Natural killer cell (primary cell): ENCODE data around the gene CPNE6. TPM values are rescaled to one million over a fixed set of nuclear protein-coding genes. Genes with fewer than 3 reads are reported as not detected.

Experiments
- ATAC-seq, 3 donors: fragments of 150-1000 bp in 2 of 3; fragments of 200-7000 bp in 1 of 3; cut with Tn5 transposase; 1 replicate in 1 of 3; 2 replicates in 2 of 3; pipeline ENCODE4 v1.10.0; 2021; ENCODE audit warnings: mild to moderate bottlenecking in 2 of 3, moderate library complexity in 2 of 3
- DNase-seq, 2 donors: peaks; one replicate each; pipeline versions ENCODE4 v3.0.0 to v3.0.0-alpha.2; 2013 to 2021; ENCODE audit warnings: mixed read lengths in 1 of 2
- H3K27ac ChIP-seq: one replicate; pipeline ENCODE4 v1.5.1; 2013; ENCODE audit warnings: mild to moderate bottlenecking, low read length
- H3K27me3 ChIP-seq: one replicate; pipeline ENCODE4 v1.6.1; 2013; ENCODE audit warnings: low read length; ENCODE audit not compliant: control insufficient read depth, insufficient read depth
- H3K36me3 ChIP-seq: one replicate; pipeline ENCODE4 v1.6.1; 2013; ENCODE audit warnings: low read length; ENCODE audit not compliant: control insufficient read depth, insufficient read depth
- H3K4me1 ChIP-seq: one replicate; pipeline ENCODE4 v1.6.1; 2013; ENCODE audit warnings: low read length; ENCODE audit not compliant: control insufficient read depth, insufficient read depth
- H3K4me3 ChIP-seq: one replicate; pipeline ENCODE4 v1.5.1; 2013; ENCODE audit warnings: low read length
- H3K9me3 ChIP-seq: one replicate; pipeline ENCODE4 v1.6.1; 2013; ENCODE audit warnings: low read length; ENCODE audit not compliant: control insufficient read depth, insufficient read depth
- H3K27ac Mint-ChIP-seq, 2 donors: one replicate each; pipeline ENCODE4 v1.8.0; 2022; ENCODE audit warnings: mild to moderate bottlenecking in 2 of 2, mixed read lengths in 2 of 2, moderate library complexity in 1 of 2
- H3K27me3 Mint-ChIP-seq, 2 donors: one replicate each; pipeline ENCODE4 v1.8.0; 2022; ENCODE audit warnings: low read depth in 2 of 2, mixed read lengths in 2 of 2
- H3K36me3 Mint-ChIP-seq: one replicate; pipeline ENCODE4 v1.8.0; 2022; ENCODE audit warnings: mixed read lengths
- H3K4me1 Mint-ChIP-seq, 2 donors: one replicate each; pipeline ENCODE4 v1.8.0; 2022; ENCODE audit warnings: mixed read lengths in 2 of 2
- H3K4me3 Mint-ChIP-seq: one replicate; pipeline ENCODE4 v1.8.0; 2022; ENCODE audit warnings: mild to moderate bottlenecking, moderate library complexity, mixed read lengths
- H3K9me3 Mint-ChIP-seq, 2 donors: one replicate each; pipeline ENCODE4 v1.8.0; 2022; ENCODE audit warnings: mixed read lengths in 2 of 2
- WGBS: methylation state at CpG from one replicate; pipeline ENCODE4 v1.1.7; 2013; ENCODE audit warnings: missing lambda C conversion rate; ENCODE audit not compliant: insufficient coverage; 5-methylcytosine and 5-hydroxymethylcytosine counted together
- intact Hi-C: fragments of 100-400 bp; cut with micrococcal nuclease; formaldehyde crosslinking; loops from one replicate; pipeline ENCODE4 v1.14.2; 2022
- total RNA-seq, 4 donors: library from RNA; stranded (reverse); fragments of 120-200 nt in 1 of 4; gene quantifications; one replicate each; pipeline versions ENCODE4 v1.2.3 to v1.2.4, GENCODE V29; 2013 to 2022
- TF ChIP-seq, protein P1 (sequence below): fragments of 200-600 bp; IDR thresholded peaks from one replicate; pipeline ENCODE4 v1.8.0; 2022; ENCODE audit warnings: antibody characterized with exemption

CPNE6 gene
- total RNA-seq, 3 donors from 2014 or later (not counting 1 experiment from before 2014, with no cell fraction given) = not detected

DNA sequence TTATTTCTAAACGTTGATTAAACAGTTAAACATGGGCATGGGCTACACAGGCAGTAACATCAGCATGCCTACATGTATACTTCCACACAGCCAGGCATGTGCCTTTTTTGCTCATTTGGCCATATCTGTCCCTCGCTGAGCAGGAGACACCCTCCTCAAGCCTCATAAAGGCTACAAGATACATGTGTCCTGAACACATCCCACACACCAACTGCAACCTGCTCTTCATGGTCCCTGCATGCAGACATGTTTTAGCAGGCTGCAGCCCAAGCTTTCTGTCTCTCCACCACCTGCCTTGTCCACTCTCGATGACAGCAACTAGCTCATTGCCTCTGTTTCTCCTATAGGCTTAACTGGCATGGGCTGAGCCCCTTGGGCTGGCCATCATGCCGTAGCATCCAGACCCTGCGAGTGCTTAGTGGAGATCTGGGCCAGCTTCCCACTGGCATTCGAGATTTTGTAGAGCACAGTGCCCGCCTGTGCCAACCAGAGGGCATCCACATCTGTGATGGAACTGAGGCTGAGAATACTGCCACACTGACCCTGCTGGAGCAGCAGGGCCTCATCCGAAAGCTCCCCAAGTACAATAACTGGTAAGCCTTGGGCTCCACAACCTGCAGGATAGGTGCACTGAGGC is 25.3 kb downstream of the CPNE6 start:
- TF ChIP-seq, protein P1, sequence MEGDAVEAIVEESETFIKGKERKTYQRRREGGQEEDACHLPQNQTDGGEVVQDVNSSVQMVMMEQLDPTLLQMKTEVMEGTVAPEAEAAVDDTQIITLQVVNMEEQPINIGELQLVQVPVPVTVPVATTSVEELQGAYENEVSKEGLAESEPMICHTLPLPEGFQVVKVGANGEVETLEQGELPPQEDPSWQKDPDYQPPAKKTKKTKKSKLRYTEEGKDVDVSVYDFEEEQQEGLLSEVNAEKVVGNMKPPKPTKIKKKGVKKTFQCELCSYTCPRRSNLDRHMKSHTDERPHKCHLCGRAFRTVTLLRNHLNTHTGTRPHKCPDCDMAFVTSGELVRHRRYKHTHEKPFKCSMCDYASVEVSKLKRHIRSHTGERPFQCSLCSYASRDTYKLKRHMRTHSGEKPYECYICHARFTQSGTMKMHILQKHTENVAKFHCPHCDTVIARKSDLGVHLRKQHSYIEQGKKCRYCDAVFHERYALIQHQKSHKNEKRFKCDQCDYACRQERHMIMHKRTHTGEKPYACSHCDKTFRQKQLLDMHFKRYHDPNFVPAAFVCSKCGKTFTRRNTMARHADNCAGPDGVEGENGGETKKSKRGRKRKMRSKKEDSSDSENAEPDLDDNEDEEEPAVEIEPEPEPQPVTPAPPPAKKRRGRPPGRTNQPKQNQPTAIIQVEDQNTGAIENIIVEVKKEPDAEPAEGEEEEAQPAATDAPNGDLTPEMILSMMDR = no peak
- no peak for DNase-seq
- Mint-ChIP-seq H3K9me3 (no peaks in the 10 kb centered on the region), H3K4me1 (peaks cover 20 to 33% of the 10 kb centered on the region in 2 donors), H3K36me3 (no peaks in the 10 kb centered on the region), H3K27ac (peak overlapping the region in 1 of 2 donors; percentile 56), H3K4me3 (peak overlapping the region; percentile 22), H3K27me3 (no peaks in the 10 kb centered on the region)
- Histone ChIP-seq H3K9me3 (no peaks in the 10 kb centered on the region), H3K4me3 (no peak overlapping the region), H3K27me3 (no peaks in the 10 kb centered on the region), H3K27ac (no peak overlapping the region), H3K36me3 (peaks cover 10% of the 10 kb centered on the region), H3K4me1 (peaks cover 22% of the 10 kb centered on the region)
- intact Hi-C loops = no loop called here
- ATAC-seq = no peak
- WGBS = 97% methylated on average over 8 of the region's 8 CpGs

DNA sequence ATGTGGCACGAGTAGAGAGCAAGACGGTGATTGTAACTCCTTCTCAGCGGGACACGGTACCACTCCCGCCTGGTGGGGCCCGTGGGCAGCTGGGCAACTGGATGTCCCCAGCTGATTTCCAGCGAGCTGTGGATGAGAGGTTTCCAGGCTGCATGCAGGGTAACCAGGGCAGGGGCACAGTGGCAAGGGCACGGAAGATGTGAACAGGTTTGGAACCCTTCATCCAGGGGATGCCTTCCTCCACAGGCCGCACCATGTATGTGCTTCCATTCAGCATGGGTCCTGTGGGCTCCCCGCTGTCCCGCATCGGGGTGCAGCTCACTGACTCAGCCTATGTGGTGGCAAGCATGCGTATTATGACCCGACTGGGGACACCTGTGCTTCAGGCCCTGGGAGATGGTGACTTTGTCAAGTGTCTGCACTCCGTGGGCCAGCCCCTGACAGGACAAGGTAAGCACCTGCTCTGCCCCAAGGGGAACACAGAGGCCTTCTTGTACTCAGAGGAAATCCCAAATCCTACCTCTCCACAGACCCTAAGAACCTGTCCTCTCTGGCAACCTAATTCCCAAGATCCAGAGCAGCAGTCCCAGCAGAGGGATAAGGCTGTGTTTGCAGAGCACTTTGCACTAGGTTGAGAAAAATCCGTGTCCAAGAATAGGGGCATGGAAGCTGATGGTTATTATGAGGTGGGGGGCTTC is 27.0 kb downstream of the CPNE6 start:
- no peak overlapping the region for H3K4me3 ChIP-seq
- no peaks in the 10 kb centered on the region for H3K36me3 Mint-ChIP-seq
- H3K27me3 Mint-ChIP-seq = no peaks in the 10 kb centered on the region
- intact Hi-C loops = no loop called here
- H3K9me3 ChIP-seq = no peaks in the 10 kb centered on the region
- H3K9me3 Mint-ChIP-seq = no peaks in the 10 kb centered on the region
- WGBS = 96% methylated on average over 16 of the region's 16 CpGs
- H3K4me3 Mint-ChIP-seq = no peak overlapping the region
- no peaks in the 10 kb centered on the region for H3K27me3 ChIP-seq
- ATAC-seq (no peak), DNase-seq (no peak)
- H3K27ac Mint-ChIP-seq = no peak overlapping the region
- H3K4me1 ChIP-seq = peaks cover 20% of the 10 kb centered on the region
- H3K4me1 Mint-ChIP-seq = peaks cover 17 to 27% of the 10 kb centered on the region in 2 donors
- TF ChIP-seq, protein P1 = no peak
- peaks cover 13% of the 10 kb centered on the region for H3K36me3 ChIP-seq
- no peak overlapping the region for H3K27ac ChIP-seq

DNA sequence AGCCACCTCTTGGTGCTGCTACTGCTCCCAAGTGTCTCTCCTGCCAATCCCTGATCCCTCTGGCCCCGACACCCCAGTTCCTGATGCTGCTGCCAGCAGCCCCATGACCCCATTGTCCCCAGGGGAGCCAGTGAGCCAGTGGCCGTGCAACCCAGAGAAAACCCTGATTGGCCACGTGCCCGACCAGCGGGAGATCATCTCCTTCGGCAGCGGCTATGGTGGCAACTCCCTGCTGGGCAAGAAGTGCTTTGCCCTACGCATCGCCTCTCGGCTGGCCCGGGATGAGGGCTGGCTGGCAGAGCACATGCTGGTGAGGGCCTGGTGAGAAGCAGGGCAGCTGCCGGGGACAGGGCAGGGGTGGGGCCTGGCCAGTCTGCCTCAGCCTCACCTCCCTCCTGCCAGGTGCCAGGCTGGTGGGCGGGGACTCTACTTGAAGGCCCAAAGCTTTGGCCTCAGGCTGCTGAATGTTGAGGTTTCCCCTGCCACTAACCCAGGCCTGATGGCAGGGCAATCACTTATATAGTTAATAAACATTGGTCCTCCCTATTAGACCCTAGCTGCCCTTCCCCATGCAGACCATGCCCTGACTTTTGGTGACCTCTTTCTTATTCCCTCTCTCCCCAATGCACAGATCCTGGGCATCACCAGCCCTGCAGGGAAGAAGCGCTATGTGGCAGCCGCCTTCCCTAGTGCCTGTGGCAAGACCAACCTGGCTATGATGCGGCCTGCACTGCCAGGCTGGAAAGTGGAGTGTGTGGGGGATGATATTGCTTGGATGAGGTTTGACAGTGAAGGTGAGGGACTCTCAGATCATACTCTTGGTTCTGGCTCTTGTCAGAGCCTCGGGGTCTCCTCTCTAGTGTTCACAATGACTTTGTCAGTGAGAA is 27.8 kb downstream of the CPNE6 start:
- H3K27ac Mint-ChIP-seq = no peak overlapping the region
- intact Hi-C loops = no loop called here
- ATAC-seq = no peak

More for the DNA sequence above, 27.8 kb downstream of the CPNE6 start:
- Histone ChIP-seq H3K36me3 (peaks cover 17% of the 10 kb centered on the region), H3K4me3 (no peak overlapping the region), H3K9me3 (no peaks in the 10 kb centered on the region), H3K27me3 (no peaks in the 10 kb centered on the region), H3K4me1 (peaks cover 15% of the 10 kb centered on the region), H3K27ac (no peak overlapping the region)
- peaks cover 2% of the 10 kb centered on the region for H3K36me3 Mint-ChIP-seq
- WGBS = 95% methylated on average over 17 of the region's 17 CpGs
- no peaks in the 10 kb centered on the region for H3K9me3 Mint-ChIP-seq
- no peak overlapping the region for H3K4me3 Mint-ChIP-seq
- no peaks in the 10 kb centered on the region for H3K27me3 Mint-ChIP-seq
- no peak for DNase-seq
- TF ChIP-seq, protein P1 = no peak
- H3K4me1 Mint-ChIP-seq = peaks cover 14 to 23% of the 10 kb centered on the region in 2 donors
